Effector CD4-positive, alpha-beta T cell (primary cell): ENCODE data around the gene ASXL2.
A peak's percentile ranks its signal among the peaks of the same experiment; 100 is the strongest.
"Not testable (repeated sequence)": the region's sequence is repeated elsewhere in the genome, so short reads cannot be mapped to it uniquely, and the experiment has no call there.

Experiments used
- DNase-seq: peaks from one replicate; pipeline ENCODE4 v3.0.0-alpha.2; 2020
- total RNA-seq: gene quantifications from one replicate; lab custom pipeline; 2026; lab: John Stamatoyannopoulos, UW

ASXL2 gene
- total RNA-seq, result 85.7 reads per million, percentile 79 among the genes with 10 or more reads in this experiment

DNA sequence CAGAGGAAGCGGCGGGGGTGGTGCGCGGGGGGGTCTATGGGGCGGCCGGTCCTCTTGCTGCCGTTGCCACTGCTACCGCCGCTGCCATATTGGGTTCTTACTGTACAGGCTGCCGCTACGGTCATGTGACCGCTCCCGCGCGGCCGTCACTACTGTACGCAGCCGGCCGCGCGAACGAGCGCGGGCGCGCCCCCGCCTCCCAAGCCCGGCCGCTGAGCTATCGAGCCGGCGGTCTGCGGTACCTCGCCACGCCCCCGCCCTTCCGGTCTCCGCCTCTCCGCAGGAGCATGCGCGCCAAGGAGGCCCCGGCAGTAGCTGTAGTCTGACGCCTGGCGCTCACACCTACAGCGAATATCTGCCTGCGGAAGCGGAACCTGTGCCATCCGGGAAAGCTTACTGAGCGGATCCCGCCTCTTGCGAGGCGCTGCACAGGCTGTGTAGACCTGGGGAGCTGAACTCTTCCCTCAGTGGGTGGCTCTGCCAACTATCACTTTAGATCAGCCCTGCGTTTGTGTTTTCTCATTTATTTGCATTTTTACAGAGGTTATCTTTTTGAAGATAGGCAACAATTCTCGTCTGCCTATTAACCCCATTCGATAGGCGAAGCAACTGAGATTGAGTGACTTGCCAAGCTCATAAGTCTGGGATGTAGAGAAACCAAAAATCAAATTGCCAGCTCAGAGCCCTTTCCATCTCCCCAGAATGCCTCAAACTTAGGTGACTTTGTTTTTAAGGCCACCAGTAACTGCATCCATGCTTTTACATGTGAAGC lies at the start of gene ASXL2:
Gene ASXL2, minus strand, starts transcription at position 127 of the 772 bp plus-strand sequence. CDS start 265 bp downstream, outside the sequence.
- DNase-seq, result peak; percentile 94

DNA sequence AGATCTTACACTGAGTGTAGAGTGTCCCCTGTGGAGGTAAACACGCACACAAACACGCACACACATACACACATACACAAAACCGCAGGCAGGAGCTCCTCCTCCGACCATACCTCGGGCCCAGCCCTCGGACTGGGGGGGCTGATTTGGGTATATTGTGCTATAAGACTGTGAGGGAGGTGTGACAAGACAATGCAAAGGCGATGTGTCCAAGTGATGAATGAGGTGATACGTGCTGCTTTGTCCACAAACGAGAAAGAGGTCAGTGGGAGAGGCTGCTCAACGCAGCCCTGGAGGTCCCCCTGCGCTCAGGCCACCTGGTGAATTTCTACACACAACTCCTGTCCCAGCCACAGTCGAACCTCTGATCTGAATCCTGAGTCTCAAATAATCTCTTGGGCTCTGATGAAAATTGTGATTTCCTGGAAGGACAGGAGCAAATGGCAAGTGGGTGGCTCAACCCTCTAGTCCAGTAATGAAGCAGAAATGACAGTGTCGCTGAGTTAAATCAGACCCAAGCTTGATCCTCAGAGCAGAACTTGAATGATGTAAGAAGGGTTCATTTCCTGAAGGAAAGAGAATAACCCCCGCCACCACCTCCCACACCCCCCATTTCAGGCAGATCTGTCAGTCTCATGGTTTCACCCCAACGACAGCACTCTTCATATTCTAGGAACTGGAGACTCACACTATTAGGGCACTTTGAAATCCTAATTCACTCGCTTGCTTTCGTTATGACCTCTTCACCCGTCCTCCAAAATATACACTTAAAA lies 48.9 kb upstream of the ASXL2 start:
- DNase-seq, result no peak

DNA sequence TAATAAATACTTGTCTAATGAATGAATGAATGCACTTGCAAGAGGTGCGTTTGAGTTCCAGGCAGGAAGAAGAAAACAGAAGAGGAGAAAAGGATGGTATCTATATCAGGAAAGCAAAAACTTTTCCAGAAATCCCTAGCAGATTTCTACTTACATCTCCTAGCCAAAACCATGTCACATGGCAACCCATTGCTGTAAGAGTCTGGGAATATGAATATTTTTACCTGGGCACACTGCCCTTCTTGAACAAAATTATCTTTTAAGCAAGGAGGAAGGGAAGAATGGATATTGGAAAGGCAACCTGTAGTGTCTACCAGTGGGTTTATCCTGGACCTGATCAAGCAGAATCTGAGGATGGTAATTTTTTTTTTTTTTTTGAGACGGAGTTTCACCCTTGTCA lies 44.2 kb upstream of the ASXL2 start:
- DNase-seq, result no peak

DNA sequence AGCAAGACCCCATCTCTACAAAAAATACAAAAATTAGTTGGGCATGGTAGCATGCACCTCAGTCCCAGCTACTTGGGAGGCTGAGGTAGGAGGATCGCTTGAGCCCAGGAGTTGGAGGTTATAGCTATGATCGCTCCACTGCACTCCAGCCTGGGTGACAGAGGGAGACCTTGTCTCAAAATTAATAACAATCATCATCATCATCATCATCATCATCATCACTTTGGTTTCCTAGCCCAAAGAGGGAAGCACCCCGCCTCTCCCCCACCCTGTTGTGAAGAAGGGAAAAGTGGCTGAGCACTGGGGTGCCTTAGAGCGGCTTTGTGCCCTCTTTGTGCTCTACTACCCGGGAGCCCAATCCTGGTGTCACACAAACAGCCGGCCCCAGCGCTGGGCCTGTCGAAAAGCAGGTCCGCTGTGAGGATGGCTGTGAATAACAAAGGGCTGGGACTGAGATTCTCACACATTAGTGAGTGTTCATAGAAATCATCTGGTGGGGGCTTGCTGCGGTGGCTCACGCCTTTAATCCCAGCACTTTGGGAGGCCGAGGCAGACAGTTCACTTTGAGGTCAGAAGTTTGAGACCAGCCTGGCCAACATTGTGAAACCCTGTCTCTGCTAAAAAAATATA lies 42.6 kb upstream of the ASXL2 start:
- DNase-seq, result no peak

DNA sequence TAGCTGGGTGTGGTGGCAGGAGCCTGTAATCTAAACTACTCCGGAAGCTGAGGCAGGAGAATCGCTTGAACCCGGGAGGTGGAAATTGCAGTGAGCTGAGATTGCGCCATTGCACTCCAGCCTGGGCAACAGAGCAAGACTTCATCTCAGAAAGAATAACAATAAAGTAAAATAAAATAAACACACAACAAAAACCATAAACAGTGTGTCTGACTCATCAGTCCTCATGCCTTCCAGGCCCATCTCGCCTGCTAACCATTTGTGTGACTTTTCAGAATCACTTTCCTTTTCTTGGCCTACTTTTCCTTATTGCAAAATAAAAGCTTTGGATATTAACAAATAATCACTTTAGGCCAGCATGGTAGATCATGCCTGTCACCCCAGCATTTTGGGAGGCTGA lies 42.0 kb upstream of the ASXL2 start:
- no peak for DNase-seq

DNA sequence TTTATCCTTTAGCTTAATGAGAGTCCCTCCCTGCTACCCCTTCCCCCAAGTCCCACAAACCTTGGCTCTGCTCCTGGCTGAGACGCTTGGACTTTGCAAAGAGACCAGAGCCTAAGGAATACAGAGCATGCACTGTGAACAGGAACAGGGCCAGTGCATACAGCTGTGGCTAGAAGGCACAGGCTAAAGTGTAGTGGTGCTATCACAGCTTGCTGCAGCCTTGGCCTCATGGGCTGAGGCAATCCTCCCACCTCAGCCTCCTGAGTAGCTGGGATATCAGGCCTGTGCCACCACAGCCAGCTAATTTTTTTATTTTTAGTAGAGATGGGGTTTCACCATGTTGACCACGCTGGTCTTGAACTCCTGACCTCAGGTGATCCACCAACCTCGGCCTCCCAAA lies 39.5 kb upstream of the ASXL2 start:
- no peak for DNase-seq

DNA sequence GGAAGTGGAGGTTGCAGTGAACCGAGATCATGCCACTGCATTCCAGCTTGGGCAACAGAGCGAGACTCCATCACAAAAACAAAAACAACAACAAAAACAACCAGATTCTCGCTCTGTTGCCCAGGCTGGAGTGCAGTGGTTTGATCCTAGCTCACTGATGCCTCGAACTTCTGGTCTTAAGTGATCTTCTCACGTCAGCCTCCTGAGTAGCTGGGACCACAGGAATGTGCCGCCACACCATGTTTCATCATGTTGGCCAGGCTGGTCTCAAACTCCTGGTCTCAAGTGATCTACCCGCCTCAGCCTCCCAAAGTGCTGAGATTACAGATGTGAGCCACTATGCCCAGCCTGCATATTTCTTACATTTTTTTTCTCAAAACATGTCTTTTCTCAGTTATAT lies 39.1 kb upstream of the ASXL2 start:
- not testable (repeated sequence) for DNase-seq

DNA sequence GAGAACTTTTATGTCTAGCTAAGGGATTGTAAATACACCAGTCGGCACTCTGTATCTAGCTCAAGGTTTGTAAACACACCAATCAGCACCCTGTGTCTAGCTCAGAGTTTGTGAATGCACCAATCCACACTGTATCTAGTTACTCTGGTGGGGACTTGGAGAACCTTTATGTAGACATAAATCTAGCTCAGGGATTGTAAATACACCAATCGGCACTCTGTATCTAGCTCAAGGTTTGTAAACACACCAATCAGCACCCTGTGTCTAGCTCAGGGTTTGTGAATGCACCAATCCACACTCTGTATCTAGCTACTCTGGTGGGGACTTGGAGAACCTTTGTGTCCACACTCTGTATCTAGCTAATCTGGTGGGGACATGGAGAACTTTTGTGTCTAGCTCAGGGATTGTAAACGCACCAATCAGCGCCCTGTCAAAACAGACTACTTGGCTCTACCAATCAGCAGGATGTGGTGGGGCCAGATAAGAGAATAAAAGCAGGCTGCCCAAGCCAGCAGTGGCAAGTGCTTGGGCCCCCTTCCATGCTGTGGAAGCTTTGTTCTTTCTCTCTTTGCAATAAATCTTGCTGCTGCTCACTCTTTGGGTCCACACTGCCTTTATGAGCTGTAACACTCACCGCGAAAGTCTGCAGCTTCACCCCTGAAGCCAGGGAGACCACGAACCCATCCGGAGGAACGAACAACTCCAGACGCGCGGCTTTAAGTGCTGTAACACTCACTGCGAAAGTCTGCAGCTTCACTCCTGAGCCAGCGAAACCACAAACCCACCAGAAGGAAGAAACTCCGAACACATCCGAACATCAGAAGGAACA lies 37.9 kb upstream of the ASXL2 start:
- DNase-seq, result peak; percentile 10

DNA sequence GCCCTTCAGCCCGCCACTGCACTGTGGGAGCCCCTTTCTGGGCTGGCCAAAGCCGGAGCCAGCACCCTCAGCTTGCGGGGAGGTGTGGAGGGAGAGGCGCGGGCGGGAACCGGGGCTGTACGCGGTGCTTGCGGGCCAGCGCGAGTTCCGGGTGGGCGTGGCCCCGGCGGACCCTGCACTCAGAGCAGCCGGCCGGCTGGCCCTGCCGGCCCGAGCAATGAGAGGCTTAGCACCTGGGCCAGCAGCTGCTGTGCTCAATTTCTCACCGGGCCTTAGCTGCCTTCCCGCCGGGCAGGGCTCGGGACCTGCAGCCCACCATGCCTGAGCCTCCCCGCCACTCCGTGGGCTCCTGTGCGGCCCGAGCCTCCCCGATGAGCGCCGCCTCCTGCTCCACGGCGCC lies 37.1 kb upstream of the ASXL2 start:
- not testable (repeated sequence) for DNase-seq

DNA sequence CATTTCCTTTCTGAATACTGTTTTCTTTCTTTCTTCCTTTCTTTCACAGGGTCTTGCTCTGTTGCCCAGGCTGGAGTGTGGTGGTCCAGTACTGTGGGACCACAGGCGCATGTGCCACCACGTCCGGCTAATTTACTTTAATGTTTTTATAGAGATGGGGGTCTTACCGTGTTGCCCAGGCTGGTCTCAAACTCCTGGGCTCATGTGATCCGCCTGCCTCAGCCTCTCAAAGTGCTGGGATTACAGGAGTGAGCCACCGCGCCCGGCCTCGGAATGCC lies 35.3 kb upstream of the ASXL2 start:
- not testable (repeated sequence) for DNase-seq

DNA sequence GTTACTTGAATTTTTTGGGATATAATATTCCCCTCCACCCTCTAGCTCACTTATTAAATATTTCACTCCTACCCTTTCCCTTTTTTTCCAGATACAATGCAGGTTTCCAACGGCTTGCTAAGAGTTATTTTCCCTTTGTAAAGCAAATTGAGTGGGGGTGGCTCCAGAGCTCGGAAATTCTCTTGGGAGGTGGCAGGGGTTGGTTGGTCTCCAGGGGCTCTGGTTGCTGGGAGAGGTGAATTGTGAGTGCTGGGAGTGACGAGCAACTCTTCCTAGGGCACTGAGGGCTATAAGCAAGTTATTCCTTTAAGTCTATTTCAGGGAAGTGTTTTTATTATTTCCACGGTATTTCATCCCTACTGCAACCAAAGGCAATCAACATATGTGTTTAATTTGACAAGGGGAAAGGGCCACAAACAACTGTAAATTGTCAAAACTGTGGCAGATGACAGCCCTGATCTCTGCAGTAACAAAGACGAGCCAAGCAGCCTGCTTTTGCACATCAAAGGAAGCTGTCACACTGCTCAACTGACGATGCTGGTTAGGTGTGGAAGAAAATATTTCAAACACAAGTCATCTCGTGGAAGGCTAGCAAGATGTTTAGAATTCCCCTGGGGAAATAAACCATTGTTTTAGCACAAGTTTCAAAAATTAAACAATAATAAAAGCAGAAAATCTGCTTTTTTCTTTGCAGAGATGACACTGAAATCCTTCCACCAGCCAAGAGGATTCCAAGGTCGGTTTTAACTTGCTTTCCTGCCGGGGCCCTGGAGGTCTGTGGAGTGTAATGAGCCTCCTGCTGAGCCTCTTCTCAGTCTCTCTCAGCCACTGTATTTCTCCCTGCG lies 34.8 kb upstream of the ASXL2 start:
- no peak for DNase-seq

DNA sequence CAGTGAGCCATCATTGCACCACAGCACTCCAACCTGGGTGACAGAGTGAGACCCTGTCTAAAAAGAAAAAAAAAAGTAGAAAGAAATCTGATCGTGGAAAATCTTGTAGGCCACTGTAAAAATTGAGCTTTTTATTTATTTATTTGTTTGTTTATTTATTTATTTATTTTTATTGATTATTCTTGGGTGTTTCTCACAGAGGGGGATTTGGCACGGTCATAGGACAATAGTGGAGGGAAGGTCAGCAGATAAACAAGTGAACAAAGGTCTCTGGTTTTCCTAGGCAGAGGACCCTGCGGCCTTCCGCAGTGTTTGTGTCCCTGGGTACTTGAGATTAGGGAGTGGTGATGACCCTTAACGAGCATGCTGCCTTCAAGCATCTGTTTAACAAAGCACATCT lies 31.3 kb upstream of the ASXL2 start:
- DNase-seq, result not testable (repeated sequence)

DNA sequence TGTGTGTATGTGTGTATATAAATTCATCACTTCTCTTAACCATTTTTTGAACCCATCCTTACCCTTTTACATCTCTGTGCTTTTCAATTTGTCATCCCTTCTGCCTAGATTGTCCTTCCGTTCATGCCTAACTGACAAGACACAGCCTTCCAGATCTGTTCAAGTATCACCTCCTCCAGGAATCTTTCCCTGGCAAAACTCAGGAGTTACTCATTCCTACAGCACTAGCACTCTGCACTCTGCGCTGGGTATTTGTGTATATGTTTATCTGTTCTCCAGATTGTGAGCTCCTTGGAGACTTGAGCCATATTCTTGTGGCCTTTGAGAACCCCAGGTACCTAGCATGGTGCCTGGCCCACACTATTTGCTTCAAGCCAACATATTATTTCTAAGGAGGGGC lies 26.8 kb upstream of the ASXL2 start:
- no peak for DNase-seq

DNA sequence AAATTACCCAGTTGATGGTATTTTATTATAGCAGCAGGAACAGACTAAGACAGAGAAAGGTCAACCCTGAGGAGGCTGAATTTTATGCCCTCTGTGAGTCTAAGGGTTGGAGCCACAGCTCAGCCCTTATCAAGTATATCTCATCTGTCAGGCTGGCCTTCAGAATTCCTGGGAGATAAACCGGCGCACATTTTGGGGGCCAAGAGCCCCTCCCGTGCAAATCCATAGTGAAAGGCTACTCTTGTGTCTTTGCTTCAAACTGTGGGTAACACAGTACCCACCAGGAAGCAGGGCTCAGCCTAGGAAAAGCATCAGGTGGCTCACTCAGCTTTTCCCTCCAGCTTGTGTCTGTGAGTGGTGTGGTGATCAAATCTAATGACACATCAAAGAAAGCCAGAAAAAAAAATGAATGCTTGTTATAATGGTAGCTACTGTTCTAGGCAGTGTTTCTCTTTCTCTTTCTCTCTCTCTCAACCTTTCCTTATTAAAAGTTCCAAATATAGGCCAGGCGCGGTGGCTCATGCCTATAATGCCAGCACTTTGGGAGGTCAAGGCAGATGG lies 25.0 kb upstream of the ASXL2 start:
- DNase-seq, result no peak

DNA sequence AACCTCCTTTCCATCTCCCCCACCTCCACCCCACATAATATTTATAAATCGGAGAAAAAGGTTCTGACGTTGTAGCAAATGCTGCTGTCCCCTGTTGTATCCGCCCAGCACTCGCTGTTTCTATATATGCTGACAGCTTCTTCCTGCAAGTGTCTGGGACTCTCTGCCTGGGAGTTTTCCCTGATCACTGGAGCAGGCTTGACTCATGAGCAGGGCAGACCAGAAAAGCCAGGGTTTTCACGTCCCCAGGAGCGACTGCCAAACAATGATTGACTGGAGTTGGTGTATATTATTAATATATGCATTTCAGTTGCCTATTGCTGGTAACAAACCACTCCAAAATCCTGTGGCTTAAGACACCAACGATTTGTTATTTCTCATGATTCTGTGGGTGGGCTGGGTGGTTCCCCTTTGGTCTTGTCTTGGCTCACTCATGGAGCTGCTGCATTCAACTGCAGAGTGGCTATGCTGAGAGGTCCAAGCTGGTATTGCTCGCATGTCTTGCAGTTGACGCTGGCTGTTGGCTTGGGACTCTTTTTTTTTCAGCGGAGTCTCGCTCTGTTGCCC lies 21.2 kb upstream of the ASXL2 start:
- DNase-seq, result no peak

DNA sequence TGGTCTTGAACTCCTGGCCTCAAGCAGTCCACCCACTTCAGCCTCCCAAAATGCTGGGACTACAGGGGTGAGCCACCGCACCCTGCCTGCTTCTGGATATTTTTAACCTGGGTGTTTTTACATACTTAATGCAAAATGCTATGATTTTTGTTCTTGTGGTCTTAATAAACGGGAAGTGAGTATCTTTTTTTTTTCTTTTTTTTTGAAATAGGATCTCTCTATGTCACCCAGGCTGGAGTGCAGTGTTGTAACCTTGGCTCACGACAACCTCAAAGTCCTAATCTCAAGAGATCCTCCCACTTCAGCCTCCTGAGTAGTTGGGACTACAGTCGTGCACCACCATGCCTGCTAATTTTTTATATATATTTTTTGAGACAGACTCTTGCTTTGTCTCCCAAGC lies 19.2 kb upstream of the ASXL2 start:
- DNase-seq, result no peak

DNA sequence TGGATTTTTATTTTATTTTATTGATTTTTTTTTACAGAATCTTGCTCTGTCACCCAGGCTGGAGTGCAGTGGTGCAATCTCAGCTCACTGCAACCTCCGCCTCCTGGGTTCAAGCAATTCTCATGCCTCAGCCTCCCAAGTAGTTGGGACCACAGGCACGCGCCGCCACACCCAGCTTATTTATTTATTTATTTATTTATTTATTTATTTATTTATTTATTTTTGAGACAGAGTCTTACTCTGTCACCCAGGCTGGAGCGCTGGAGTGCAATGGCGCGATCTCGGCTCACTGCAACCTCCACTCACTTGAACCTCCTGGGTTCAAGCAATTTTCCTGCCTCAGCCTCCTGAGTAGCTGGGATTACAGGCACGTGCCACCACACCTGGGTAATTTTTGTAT lies 18.0 kb upstream of the ASXL2 start:
- not testable (repeated sequence) for DNase-seq

DNA sequence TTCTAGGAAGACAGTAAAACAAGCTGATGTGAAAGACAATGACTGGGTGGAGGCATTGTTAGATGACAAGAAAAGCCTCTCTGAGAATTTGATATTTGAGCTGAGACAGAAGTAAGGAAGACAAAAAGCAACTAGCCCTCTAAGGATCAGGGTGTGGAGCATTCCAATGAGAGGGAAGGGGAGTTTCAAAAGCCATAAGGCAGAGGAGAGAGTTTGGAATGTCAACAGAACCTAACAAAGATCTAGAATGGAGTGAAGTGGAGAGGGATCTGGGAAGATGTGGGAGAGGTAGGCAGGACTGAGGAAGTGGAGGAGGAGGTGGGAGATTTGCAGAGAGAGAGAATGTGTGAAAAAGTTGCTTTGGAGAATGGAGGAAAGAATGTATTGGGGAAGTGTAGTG lies 17.3 kb upstream of the ASXL2 start:
- no peak for DNase-seq

DNA sequence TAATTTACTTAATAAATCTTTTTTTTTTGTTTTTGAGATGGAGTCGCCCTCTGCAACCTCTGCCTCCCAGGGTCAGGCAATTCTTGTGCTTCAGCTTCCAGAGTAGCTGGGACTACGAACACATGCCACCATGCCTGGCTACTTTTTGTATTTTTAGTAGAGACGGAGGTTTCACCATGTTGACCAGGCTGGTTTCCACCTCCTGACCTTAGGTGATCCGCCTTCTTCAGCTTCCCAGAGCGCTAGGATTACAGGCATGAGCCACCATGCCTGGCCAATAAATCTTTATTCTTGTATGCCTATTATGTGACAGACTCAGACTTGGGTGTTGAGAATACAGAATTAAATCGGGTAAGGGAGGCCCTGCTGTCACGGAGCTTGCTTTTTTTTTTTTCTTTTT lies 16.7 kb upstream of the ASXL2 start:
- DNase-seq, result no peak

DNA sequence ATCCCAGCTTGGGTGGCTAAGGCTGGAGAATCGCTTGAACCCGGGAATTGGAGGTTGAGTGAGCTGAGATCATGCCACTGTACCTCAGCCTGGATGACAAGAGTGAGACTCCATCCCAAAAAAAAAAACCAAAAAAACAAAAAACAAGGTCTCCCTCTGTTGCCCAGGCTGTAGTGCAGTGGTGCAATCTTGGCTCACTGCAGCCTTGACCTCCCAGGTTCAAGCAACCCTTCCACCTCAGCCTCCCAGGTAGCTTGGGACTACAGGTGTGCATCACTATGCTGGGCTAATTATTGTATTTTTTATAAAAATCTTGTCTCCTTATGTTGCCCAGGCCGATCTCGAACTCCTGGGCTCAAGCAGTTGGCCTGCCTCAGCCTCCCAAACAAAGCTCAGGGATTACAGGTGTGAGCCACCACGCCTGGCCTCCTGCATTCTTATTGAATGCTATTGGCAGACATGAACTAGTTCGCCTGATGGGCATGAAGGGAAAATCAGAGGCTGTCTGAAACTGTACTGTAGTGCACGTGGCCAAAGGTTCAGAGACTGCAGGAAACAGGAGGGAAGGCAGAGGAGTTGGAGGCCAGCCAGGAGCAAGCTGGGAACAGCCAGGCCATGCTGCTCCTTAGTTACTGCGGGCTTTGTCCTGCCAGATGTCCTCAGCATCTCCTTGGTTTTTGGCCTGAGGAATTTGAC lies 16.0 kb upstream of the ASXL2 start:
- DNase-seq, result no peak

DNA sequence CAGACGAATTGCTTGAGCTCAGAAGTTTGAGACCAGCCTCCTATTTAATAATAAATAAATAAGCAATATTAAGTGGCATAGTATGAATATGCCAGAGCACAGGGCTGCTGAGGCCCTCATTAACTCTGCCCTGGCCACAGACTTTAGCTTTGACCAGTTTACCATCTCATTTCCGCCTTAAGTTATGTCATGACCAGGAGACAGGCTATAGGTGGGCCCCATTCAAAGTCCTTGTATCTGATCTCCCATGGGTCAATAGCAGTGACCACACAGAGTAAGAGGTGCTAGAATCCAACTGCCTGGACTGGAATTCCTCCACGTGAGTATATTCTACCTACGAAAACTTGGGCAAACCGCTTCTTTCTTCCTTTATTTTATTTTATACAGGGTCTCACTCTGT lies 13.4 kb upstream of the ASXL2 start:
- DNase-seq, result no peak
